ENCODE data around the gene ICOS.

DNA sequence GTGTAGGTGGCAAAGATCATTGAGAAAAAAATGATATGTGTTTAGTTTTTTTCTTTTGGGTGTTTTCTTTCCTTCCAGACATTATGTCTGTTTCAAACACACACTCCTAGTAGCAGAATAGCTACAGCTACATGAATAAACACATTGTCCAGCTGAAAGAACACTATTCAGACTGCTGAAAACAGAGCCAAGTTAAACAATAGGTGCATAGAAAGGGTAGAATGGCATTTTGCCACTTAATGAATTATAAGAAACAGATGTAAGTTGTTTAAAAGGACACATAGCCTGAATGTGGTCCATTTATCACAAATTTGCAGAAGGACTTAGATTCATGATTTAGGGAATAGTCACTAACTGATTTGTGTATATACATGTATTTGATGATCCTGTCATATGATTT is 48.9 kb upstream of the ICOS start:
- TF ChIP-seq EZH2 (IDR thresholded peaks at IDR 0.05) = no peak
- TF ChIP-seq, protein P1, sequence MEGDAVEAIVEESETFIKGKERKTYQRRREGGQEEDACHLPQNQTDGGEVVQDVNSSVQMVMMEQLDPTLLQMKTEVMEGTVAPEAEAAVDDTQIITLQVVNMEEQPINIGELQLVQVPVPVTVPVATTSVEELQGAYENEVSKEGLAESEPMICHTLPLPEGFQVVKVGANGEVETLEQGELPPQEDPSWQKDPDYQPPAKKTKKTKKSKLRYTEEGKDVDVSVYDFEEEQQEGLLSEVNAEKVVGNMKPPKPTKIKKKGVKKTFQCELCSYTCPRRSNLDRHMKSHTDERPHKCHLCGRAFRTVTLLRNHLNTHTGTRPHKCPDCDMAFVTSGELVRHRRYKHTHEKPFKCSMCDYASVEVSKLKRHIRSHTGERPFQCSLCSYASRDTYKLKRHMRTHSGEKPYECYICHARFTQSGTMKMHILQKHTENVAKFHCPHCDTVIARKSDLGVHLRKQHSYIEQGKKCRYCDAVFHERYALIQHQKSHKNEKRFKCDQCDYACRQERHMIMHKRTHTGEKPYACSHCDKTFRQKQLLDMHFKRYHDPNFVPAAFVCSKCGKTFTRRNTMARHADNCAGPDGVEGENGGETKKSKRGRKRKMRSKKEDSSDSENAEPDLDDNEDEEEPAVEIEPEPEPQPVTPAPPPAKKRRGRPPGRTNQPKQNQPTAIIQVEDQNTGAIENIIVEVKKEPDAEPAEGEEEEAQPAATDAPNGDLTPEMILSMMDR (IDR thresholded peaks at IDR 0.05) = no peak

Data from neural progenitor cell (in vitro differentiated cells).